Ovary (tissue), 3 donors: ENCODE data around the gene DAAM1.

Source experiments
- CTCF ChIP-seq, 3 donors: fragments of 450-650 bp in 2 of 3; fragments of 200-600 bp in 1 of 3; IDR thresholded peaks; one replicate each; pipeline versions ENCODE4 v1.5.1 to v1.8.0; 2016 to 2022; ENCODE audit warnings: antibody characterized with exemption in 3 of 3, mild to moderate bottlenecking in 1 of 3
- POLR2A ChIP-seq: fragments of 450-650 bp; IDR thresholded peaks from one replicate; pipeline ENCODE4 v1.6.1; 2017; ENCODE audit warnings: antibody characterized with exemption, mild to moderate bottlenecking, moderate library complexity
- donor health status: DM: no; HTN: no; CAD: no.

GRCh38 chr14:59356312-59356711, 167.8 kb downstream of the DAAM1 start:
- TF ChIP-seq POLR2A (no peak), CTCF (IDR thresholded peaks at IDR 0.05) (no peak)
